Pericardium fibroblast (primary cell): ENCODE results near the gene YLPM1. TPM values are rescaled to one million over a fixed set of nuclear protein-coding genes. Genes with fewer than 3 reads are reported as not detected.

Experiments used
- total RNA-seq: library from RNA; depleted of rRNA; stranded (reverse); fragments of >200 nt; gene quantifications from 2 replicates; pipeline ENCODE4 v1.2.3, GENCODE V29; 2015

YLPM1 gene
- 15.9 and 17.2 TPM in 2 replicates for total RNA-seq

GRCh38 chr14:74762917-74763802 is at the start of gene YLPM1:
TSS of gene YLPM1 (plus strand) at chr14:74763316. CDS start at chr14:74763490, 174 bp downstream.

GRCh38 chr14:74875941-74876913 is 113.1 kb downstream of the YLPM1 start, which contains the start of gene PROX2:
TSS of gene PROX2 (minus strand) at chr14:74876145. CDS start at chr14:74863834, 12,311 bp downstream.

GRCh38 chr14:74881431-74882102 is 118.5 kb downstream of the YLPM1 start, which contains the start of gene DLST:
TSS of gene DLST (plus strand) at chr14:74881916. CDS start at chr14:74881954, 38 bp downstream.

Other genes starting within 250 kb of the YLPM1 start
- gene LTBP2, start 151.1 kb upstream of the YLPM1 start, total RNA-seq: 39.0 and 52.0 TPM in 2 replicates
- gene AREL1, start 50.2 kb upstream of the YLPM1 start, total RNA-seq: 14.0 and 23.1 TPM in 2 replicates
- gene FCF1, start 50.2 kb upstream of the YLPM1 start, total RNA-seq: 23.5 and 29.7 TPM in 2 replicates
- not detected in 2 replicates for gene PROX2, start 112.8 kb downstream of the YLPM1 start, total RNA-seq
- 44.8 and 46.9 TPM in 2 replicates for gene DLST, start 118.6 kb downstream of the YLPM1 start, total RNA-seq
- gene RPS6KL1, start 159.9 kb downstream of the YLPM1 start, total RNA-seq: 0.26 and 0.58 TPM in 2 replicates
- 1.2 and 10.8 TPM in 2 replicates for gene PGF, start 192.3 kb downstream of the YLPM1 start, total RNA-seq
- gene EIF2B2, start 239.6 kb downstream of the YLPM1 start, total RNA-seq: 17.8 and 20.0 TPM in 2 replicates